Fibroblast of lung (primary cell): ENCODE measurements around the gene LIN7C.

Experiments
- EZH2 ChIP-seq: IDR thresholded peaks from 2 replicates; pipeline ENCODE4 v1.5.1; 2012; ENCODE audit warnings: low read length, control low read depth, mild to moderate bottlenecking; ENCODE audit errors: missing control alignments
- TF ChIP-seq, protein P1 (sequence below), 2 donors: IDR thresholded peaks in 1 of 2; conservative IDR thresholded peaks in 1 of 2; 1 replicate in 1 of 2; 2 replicates in 1 of 2; pipeline ENCODE4 v1.5.1; 2011 to 2012; ENCODE audit warnings: low read length in 2 of 2, control low read depth in 1 of 2, inconsistent platforms in 1 of 2, low read depth in 1 of 2, mild to moderate bottlenecking in 1 of 2

DNA sequence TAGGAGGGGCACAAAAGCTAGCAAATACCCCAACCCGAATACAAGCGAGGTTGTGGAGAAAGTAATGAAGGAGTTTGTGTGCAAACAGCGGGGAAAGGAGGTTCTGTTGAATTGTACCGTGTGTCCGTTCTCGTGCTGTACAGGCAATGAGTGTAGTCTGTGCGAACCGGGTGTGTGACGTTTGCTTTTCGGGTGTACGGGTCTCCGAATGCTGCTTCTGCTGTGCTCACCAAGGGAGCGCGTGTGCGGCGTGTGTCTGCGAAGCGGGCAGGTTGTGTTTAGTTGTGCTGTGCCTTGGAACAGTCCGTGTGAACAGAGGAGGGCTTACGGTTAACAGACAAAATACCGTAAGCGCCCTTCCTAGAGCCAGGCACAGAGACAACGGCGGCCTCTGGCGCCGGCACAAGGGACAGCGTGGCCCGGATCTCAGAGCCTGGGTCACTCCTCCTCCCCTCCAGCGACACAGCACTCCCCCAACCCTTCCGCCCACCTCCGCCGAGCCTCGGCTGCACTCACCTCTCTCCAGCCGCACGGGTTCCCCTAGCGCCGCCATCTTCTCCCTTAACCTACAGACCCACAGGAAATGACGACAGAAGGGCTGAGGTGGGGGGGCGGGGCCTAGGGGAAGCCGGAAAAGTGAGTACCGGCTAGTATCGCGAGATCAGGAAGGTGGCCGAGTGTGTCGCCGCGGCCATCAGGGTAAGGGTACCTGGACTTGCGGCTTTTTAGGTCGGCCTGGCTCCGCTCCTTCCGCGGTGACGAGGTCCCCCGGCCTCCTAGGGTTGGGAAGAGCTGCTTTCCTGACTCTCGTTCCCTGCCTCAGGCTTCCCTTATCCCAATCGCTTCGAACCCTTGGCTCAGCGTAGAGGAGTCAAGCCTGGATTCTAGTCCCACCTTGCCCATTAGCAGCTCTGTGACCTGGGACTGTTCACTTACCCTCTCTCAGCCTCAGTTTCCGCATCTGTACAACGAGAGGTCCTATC lies at the start of gene LIN7C:
- TF ChIP-seq, protein P1, sequence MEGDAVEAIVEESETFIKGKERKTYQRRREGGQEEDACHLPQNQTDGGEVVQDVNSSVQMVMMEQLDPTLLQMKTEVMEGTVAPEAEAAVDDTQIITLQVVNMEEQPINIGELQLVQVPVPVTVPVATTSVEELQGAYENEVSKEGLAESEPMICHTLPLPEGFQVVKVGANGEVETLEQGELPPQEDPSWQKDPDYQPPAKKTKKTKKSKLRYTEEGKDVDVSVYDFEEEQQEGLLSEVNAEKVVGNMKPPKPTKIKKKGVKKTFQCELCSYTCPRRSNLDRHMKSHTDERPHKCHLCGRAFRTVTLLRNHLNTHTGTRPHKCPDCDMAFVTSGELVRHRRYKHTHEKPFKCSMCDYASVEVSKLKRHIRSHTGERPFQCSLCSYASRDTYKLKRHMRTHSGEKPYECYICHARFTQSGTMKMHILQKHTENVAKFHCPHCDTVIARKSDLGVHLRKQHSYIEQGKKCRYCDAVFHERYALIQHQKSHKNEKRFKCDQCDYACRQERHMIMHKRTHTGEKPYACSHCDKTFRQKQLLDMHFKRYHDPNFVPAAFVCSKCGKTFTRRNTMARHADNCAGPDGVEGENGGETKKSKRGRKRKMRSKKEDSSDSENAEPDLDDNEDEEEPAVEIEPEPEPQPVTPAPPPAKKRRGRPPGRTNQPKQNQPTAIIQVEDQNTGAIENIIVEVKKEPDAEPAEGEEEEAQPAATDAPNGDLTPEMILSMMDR (conservative IDR thresholded peaks at IDR 0.05 in 1 of 2, IDR thresholded peaks at IDR 0.05 in 1 of 2; ENCODE audit: low read depth in 1 of 2, low read length in 2 of 2) = no peak
- TF ChIP-seq EZH2 = no peak
